Neural cell (in vitro differentiated cells): ENCODE data around the gene POFUT1. TPM values are rescaled to one million over a fixed set of nuclear protein-coding genes. Genes with fewer than 3 reads are reported as not detected.

ENCODE experiments used
- H2AFZ ChIP-seq: fragments of 200-600, 300-800 bp; sonication (generic), shearing (Covaris generic); 2 replicates; pipeline ENCODE4 v1.6.0; 2014; ENCODE audit warnings: low read depth, mild to moderate bottlenecking, antibody characterized with exemption, low read length, moderate library complexity
- H3F3A ChIP-seq: fragments of 200-600 bp; shearing (Covaris generic); 2 replicates; pipeline ENCODE4 v1.6.1; 2016; ENCODE audit warnings: mild to moderate bottlenecking, moderate library complexity, mixed read lengths, antibody characterized with exemption, low read length; ENCODE audit not compliant: insufficient read depth, poor library complexity, severe bottlenecking
- H3K27ac ChIP-seq: fragments of 200-600, 300-800 bp; sonication (generic), shearing (Covaris generic); 2 replicates; pipeline ENCODE4 v1.5.1; 2014; ENCODE audit warnings: mild to moderate bottlenecking, low read length, moderate library complexity
- H3K27me3 ChIP-seq: fragments of 300-800, 200-600 bp; sonication (generic), shearing (Covaris generic); 2 replicates; pipeline ENCODE4 v1.6.0; 2014; ENCODE audit warnings: mild to moderate bottlenecking, low read depth, low read length, moderate library complexity; ENCODE audit not compliant: insufficient read depth
- H3K36me3 ChIP-seq: fragments of 300-800, 200-600 bp; sonication (generic), shearing (Covaris generic); 2 replicates; pipeline ENCODE4 v1.5.1; 2014; ENCODE audit warnings: mild to moderate bottlenecking, antibody characterized with exemption, low read length, moderate library complexity; ENCODE audit not compliant: insufficient read depth
- H3K4me2 ChIP-seq: fragments of 300-800, 200-600 bp; sonication (generic), shearing (Covaris generic); 2 replicates; pipeline ENCODE4 v1.6.0; 2014; ENCODE audit warnings: mild to moderate bottlenecking, low read length
- H3K4me3 ChIP-seq: fragments of 300-800, 200-600 bp; sonication (generic), shearing (Covaris generic); 2 replicates; pipeline ENCODE4 v1.5.1; 2014; ENCODE audit warnings: mild to moderate bottlenecking, low read length, moderate library complexity
- H3K79me2 ChIP-seq: fragments of 200-600 bp; shearing (Covaris generic); replicated peaks from 2 replicates; pipeline ENCODE4 v1.6.0; 2014; ENCODE audit warnings: mild to moderate bottlenecking, low read length, moderate library complexity; ENCODE audit not compliant: insufficient read depth
- H3K9ac ChIP-seq: fragments of 300-800, 200-600 bp; sonication (generic), shearing (Covaris generic); 2 replicates; pipeline ENCODE4 v1.6.1; 2016; ENCODE audit warnings: mild to moderate bottlenecking, low read length, mixed read lengths
- H3K9me2 ChIP-seq: fragments of 200-600 bp; shearing (Covaris generic); 2 replicates; pipeline ENCODE4 v1.6.1; 2016; ENCODE audit warnings: mild to moderate bottlenecking, low read length, mixed read lengths; ENCODE audit not compliant: insufficient read depth
- H3K9me3 ChIP-seq: fragments of 200-600, 300-800 bp; sonication (generic), shearing (Covaris generic); 2 replicates; pipeline ENCODE4 v1.6.1; 2016; ENCODE audit warnings: mild to moderate bottlenecking, mixed run types, low read length, moderate library complexity, mixed read lengths
- H4K20me1 ChIP-seq: fragments of 200-600 bp; shearing (Covaris generic); 2 replicates; pipeline ENCODE4 v1.6.1; 2016; ENCODE audit warnings: mild to moderate bottlenecking, mixed run types; ENCODE audit not compliant: insufficient read depth
- EP300 ChIP-seq: fragments of 450-650 bp; conservative IDR thresholded peaks from 2 replicates; pipeline ENCODE4 v1.6.1; 2014; ENCODE audit warnings: antibody characterized with exemption, mild to moderate bottlenecking, moderate library complexity; ENCODE audit not compliant: poor library complexity, severe bottlenecking
- EZH2 ChIP-seq: fragments of 200-600, 300-800 bp; shearing (Covaris generic), sonication (generic); IDR thresholded peaks from 2 replicates; pipeline ENCODE4 v1.6.1; 2014; ENCODE audit warnings: antibody characterized with exemption, low read length, borderline replicate concordance, mild to moderate bottlenecking; ENCODE audit not compliant: insufficient read depth, poor library complexity, severe bottlenecking
- MXI1 ChIP-seq: fragments of 450-650 bp; conservative IDR thresholded peaks from 2 replicates; pipeline ENCODE4 v1.6.1; 2014; ENCODE audit warnings: antibody characterized with exemption, mild to moderate bottlenecking; ENCODE audit not compliant: poor library complexity, severe bottlenecking
- POLR2AphosphoS5 ChIP-seq: IDR thresholded peaks from 2 replicates; pipeline ENCODE4 v1.6.1; 2012
- RAD21 ChIP-seq: fragments of 450-650 bp; conservative IDR thresholded peaks from 2 replicates; pipeline ENCODE4 v1.6.1; 2014; ENCODE audit warnings: antibody characterized with exemption, mild to moderate bottlenecking, moderate library complexity
- SMC3 ChIP-seq: fragments of 450-650 bp; conservative IDR thresholded peaks from 2 replicates; pipeline ENCODE4 v1.6.1; 2014; ENCODE audit warnings: antibody characterized with exemption, mild to moderate bottlenecking, moderate library complexity; ENCODE audit not compliant: poor library complexity
- TAF1 ChIP-seq: IDR thresholded peaks from 2 replicates; pipeline ENCODE4 v1.6.1; 2012; ENCODE audit warnings: low read depth
- polyA plus RNA-seq: library from polyadenylated mRNA; depleted of rRNA; stranded (reverse); fragments of >200 nt; gene quantifications from 2 replicates; pipeline ENCODE4 v1.2.3, GENCODE V29; 2014
- TF ChIP-seq, protein P1 (sequence below): fragments of 450-650 bp; IDR thresholded peaks from 2 replicates; pipeline ENCODE4 v1.5.1; 2014; ENCODE audit warnings: antibody characterized with exemption, mild to moderate bottlenecking, moderate library complexity; ENCODE audit not compliant: poor library complexity, severe bottlenecking
- TF ChIP-seq, protein P2 (sequence below): IDR thresholded peaks from 2 replicates; pipeline ENCODE4 v1.6.1; 2012; ENCODE audit warnings: borderline replicate concordance

POFUT1 gene
- polyA plus RNA-seq, 1 donor from 2014 or later = 14.0 TPM

DNA sequence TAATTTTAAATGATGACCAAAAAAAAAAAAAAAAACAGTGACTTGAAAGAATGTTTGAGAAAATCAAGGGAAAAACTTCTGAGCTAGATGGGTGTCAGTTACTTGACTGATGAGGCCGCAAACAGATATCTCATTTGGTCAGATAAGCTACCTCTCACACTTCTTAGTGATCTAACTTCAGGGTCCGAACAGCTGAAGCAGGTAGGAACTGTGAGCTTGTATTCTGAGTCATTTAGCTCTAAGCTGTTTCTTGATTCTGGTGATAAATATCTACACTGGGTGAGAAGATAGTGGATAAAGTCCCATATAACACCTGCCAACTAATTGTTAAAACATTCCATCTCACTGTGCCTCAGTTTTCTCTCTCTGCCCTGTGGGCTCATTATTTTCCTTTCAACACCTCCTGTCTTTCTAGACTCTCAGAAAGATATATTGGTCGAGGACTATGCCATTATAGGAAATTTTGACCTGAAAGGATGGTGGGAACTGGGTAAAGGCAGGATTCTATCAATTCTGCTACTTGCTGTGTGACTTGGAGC lies 77.5 kb downstream of the POFUT1 start:
- no peaks in the 10 kb centered on the region for H4K20me1 ChIP-seq
- no peaks in the 10 kb centered on the region for H3F3A ChIP-seq
- no peak overlapping the region for H3K4me2 ChIP-seq
- H3K79me2 ChIP-seq = peaks cover 9% of the 10 kb centered on the region
- no peak overlapping the region for H2AFZ ChIP-seq
- H3K27ac ChIP-seq = no peak overlapping the region
- no peaks in the 10 kb centered on the region for H3K9me2 ChIP-seq
- TF ChIP-seq POLR2AphosphoS5 (no peak), EZH2 (no peak), SMC3 (no peak), TAF1 (no peak), RAD21 (no peak), MXI1 (no peak), EP300 (no peak)
- TF ChIP-seq, protein P1, sequence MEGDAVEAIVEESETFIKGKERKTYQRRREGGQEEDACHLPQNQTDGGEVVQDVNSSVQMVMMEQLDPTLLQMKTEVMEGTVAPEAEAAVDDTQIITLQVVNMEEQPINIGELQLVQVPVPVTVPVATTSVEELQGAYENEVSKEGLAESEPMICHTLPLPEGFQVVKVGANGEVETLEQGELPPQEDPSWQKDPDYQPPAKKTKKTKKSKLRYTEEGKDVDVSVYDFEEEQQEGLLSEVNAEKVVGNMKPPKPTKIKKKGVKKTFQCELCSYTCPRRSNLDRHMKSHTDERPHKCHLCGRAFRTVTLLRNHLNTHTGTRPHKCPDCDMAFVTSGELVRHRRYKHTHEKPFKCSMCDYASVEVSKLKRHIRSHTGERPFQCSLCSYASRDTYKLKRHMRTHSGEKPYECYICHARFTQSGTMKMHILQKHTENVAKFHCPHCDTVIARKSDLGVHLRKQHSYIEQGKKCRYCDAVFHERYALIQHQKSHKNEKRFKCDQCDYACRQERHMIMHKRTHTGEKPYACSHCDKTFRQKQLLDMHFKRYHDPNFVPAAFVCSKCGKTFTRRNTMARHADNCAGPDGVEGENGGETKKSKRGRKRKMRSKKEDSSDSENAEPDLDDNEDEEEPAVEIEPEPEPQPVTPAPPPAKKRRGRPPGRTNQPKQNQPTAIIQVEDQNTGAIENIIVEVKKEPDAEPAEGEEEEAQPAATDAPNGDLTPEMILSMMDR = no peak
- TF ChIP-seq, protein P2, sequence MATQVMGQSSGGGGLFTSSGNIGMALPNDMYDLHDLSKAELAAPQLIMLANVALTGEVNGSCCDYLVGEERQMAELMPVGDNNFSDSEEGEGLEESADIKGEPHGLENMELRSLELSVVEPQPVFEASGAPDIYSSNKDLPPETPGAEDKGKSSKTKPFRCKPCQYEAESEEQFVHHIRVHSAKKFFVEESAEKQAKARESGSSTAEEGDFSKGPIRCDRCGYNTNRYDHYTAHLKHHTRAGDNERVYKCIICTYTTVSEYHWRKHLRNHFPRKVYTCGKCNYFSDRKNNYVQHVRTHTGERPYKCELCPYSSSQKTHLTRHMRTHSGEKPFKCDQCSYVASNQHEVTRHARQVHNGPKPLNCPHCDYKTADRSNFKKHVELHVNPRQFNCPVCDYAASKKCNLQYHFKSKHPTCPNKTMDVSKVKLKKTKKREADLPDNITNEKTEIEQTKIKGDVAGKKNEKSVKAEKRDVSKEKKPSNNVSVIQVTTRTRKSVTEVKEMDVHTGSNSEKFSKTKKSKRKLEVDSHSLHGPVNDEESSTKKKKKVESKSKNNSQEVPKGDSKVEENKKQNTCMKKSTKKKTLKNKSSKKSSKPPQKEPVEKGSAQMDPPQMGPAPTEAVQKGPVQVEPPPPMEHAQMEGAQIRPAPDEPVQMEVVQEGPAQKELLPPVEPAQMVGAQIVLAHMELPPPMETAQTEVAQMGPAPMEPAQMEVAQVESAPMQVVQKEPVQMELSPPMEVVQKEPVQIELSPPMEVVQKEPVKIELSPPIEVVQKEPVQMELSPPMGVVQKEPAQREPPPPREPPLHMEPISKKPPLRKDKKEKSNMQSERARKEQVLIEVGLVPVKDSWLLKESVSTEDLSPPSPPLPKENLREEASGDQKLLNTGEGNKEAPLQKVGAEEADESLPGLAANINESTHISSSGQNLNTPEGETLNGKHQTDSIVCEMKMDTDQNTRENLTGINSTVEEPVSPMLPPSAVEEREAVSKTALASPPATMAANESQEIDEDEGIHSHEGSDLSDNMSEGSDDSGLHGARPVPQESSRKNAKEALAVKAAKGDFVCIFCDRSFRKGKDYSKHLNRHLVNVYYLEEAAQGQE = no peak
- no peaks in the 10 kb centered on the region for H3K9me3 ChIP-seq
- H3K9ac ChIP-seq = no peak overlapping the region
- no peaks in the 10 kb centered on the region for H3K27me3 ChIP-seq
- no peaks in the 10 kb centered on the region for H3K36me3 ChIP-seq
- no peak overlapping the region for H3K4me3 ChIP-seq

DNA sequence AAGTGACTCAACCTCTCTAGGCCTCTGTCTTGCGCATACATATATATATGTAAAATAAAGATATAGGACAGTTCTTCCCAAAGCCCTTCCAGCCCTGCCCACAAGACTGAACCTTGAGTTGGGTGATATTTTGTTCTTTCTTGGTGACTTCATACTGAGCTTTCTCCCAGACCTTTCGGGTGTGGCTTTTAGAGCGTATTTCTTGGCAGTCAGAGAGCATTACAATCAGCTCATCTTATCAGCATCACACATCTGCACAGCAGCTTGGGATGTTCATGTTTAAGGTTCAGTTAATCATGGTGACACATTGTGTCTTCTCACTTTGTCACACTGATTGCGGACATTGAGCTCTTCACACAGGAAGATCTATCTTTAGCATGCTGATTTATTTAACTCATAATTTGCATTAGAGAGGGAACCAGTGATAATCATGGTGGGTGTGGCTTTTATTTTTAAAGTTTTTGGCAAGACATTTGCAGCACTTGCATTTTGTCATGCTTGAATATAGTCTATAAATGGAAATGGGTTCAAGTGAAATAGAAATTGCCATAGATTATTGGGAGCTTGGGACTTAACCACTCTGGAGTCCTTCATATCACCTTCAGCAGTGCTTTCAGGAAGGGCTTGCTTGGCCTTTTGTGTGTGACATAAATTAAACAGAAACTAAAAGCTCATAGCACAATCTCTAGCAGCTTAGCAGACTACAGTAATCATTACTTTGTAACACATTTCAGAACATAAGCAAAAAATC lies 78.1 kb downstream of the POFUT1 start:
- H4K20me1 ChIP-seq = no peaks in the 10 kb centered on the region
- H2AFZ ChIP-seq = no peak overlapping the region
- TF ChIP-seq EP300 = no peak
- TF ChIP-seq, protein P1 = no peak
- no peak for TF ChIP-seq POLR2AphosphoS5
- TF ChIP-seq TAF1 = no peak
- no peak for TF ChIP-seq SMC3
- TF ChIP-seq, protein P2 = no peak
- TF ChIP-seq EZH2 = no peak
- TF ChIP-seq MXI1 = no peak
- TF ChIP-seq RAD21 = no peak
- H3K9me2 ChIP-seq = no peaks in the 10 kb centered on the region
- no peaks in the 10 kb centered on the region for H3K36me3 ChIP-seq
- H3K4me2 ChIP-seq = no peak overlapping the region
- no peak overlapping the region for H3K9ac ChIP-seq
- no peaks in the 10 kb centered on the region for H3F3A ChIP-seq
- H3K9me3 ChIP-seq = no peaks in the 10 kb centered on the region
- H3K79me2 ChIP-seq = peaks cover 6% of the 10 kb centered on the region
- no peaks in the 10 kb centered on the region for H3K27me3 ChIP-seq
- H3K27ac ChIP-seq = no peak overlapping the region
- no peak overlapping the region for H3K4me3 ChIP-seq
